ELR (cell line): Measurements from ENCODE around the gene CSKMT.
"Not testable (repeated sequence)": the region's sequence is repeated elsewhere in the genome, so short reads cannot be mapped to it uniquely, and the experiment has no call there.

ENCODE experiments used
- DNase-seq: peaks from one replicate; pipeline ENCODE4 v3.0.0-alpha.2; 2015; ENCODE audit warnings: low read depth

The CSKMT gene

DNA sequence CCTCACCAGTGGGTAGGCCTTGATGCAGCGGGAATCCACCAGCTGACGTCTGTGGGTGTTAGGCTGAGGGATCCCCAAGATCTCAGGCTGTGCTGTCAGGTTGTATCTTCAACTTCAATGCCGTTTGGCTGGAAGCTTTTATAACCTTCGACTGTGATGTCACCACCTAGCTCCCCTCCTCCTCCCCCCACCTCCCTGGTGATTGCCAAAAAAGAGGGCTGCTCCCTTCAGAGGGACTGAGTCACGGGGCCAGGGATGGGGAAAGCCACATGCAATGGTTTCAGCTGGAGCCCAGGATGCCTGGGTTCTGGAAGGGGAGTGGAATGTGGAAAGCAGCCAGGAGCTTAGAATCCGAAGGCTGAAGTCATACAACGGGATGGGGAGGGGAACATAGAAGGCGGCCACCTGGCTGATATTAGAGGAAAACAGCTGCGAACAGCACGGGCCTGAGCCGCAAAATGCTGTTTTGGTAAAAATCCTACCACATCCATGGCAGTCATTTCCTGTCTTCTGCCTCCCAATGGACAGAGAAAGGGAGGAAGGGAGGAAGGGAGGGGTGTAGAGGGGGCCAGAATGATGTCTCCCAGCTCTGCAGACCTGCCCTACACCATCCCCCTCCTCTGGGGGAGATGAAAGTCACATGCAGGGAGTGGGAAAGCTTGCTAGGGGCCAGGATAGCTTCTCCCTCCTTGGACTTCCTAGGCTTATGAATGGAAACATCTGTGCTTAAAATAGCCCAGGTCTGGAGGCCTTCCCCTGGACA lies 24.5 kb downstream of the CSKMT start, which contains the start of gene LRRN4CL:
Gene LRRN4CL, minus strand, starts transcription at position 110 of the 763 bp plus-strand sequence. CDS start 1,022 bp downstream, outside the sequence.
- peak; percentile 70 for DNase-seq

DNA sequence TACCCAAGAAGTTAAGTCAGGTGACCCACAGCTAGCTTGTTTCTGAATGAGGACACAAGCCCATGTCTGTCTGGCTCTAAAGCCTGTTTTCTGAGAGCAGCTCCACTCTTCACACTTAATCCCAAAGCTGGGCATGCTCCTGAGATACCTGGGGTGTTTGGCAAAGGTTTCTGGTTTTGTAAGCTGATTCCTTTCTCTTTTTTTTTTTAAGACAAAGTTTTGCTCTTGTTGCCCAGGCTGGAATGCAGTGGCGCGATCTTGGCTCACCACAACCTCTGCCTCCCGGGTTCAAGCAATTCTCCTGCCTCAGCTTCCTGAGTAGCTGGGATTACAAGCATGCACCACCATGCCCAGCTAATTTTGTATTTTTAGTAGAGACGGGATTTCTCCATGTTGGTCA lies 28.5 kb downstream of the CSKMT start:
- DNase-seq, result not testable (repeated sequence)

GRCh38 chr11:62694455-62695167 lies 29.5 kb downstream of the CSKMT start:
- peak; percentile 83 for DNase-seq

DNA sequence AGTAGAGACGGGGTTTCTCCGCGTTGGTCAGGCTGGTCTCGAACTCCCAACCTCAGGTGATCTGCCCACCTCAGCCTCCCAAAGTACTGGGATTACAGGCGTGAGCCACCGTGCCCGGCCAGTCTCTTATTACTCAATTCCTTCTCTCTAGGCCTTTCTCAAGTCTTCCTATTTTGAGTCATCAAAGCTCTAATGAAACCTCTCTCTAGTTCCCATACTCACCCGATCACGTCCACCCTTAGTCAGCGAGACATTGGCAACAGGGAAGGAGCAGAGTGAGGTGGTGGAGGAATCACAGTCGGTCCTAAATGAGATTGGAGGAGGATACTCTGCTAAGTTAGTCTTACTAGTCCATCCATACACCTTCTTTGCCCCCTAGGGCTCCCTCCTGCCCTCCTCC lies 37.1 kb downstream of the CSKMT start:
- DNase-seq, result peak; percentile 39

DNA sequence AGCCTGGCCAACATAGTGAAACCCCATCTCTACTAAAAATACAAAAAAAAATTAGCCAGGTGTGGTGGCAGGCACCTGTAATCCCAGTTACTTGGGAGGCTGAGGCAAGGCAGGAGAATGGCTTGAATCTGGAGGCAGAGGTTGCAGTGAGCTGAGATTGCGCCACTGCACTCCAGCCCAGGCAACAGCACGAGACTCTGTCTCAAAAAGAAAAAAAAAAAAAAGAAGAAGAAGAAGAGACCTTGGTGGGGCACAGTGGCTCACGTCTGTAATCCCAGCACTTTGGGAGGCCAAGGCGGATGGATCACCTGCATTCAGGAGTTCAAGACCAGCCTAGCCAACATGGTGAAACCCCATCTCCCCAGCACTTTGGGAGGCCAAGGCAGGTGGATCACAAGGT lies 38.8 kb downstream of the CSKMT start:
- DNase-seq, result not testable (repeated sequence)

- no peak for DNase-seq
Measured at GRCh38 chr11:62705413-62705812, 40.3 kb downstream of the CSKMT start.

DNA sequence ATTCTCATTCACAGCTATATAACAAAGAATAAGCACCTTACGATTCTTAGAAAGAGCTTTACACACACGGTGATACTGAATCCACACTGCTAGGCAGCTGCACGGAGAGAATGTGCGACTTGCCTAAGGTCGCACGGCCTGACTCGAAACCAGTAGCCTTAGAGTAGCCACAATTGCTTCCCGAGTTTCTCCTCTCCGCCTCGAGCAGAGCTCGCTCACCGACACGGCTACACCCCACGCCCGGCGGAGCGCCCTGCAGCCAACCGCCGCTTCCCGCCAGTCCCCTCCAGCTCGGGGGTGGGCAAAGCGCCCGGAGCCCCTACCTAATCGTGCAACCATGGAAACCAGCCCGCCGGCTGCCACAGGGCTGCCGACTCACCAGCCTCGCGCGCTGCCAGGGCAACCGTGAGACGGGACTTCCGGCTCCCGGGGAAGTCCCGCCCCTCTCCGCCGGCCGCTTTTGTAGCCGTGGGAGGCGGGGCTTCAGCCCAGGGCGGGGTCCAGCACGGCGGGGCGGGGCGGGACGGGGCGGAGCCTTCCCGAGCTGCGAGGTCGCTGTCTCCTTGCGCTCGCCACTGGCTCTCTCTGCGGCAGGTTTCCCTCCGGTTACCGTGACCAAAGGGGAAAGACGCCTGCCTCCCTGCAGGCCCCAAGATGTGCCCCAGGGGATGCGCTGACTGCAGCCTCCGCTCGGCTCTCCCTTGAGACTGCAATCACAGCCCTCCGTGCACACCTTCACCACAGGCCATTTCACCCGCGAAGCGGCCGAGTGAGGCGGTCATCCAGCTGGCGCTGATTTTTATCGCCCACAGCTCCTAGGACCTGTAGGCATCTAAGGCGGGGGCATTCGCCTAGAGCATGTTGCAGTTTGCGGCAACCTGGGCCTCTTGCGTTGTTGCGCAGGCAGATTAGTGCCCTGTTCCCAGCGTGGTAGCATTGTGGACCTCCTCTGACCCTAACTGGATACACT lies 41.1 kb downstream of the CSKMT start:
- DNase-seq, result peak; percentile 96

- DNase-seq, result no peak
Measured at GRCh38 chr11:62706850-62707247, 41.7 kb downstream of the CSKMT start.

DNA sequence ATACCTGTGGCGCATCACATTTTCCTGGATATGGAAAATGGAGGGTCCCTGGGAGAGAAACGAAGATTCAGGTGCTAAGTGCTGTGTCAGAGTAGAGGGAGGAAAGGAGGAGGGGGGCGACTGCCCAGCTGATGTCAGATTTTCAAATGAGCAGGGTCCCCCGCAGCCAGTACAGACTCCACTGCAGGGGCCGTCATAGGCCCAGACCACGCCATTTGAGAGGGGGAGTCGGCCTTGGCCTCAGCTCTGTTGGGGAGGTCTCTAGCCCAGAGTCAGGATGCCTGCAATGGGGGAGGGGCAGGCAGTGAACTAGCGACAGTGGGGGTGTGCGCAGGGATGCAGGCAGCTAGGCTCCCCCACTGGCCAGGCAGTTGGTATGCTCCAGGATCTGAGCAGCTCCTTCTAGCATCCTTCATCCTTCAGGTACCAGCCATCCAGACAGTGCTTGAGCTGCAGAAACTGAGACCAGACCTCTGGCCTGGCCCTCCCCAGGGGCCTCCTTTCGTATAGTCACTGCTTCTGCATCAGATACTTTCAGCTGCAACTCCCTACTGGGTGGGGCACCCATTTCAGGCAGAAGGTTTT lies 42.3 kb downstream of the CSKMT start, which contains the start of the genes BSCL2 and GNG3:
Gene BSCL2, minus strand, starts transcription at position 148 of the 585 bp plus-strand sequence. CDS start 229 bp downstream, outside the sequence.
Gene GNG3, plus strand, starts transcription at position 400 of the 585 bp plus-strand sequence. CDS start 620 bp downstream, outside the sequence.
- DNase-seq, result no peak

DNA sequence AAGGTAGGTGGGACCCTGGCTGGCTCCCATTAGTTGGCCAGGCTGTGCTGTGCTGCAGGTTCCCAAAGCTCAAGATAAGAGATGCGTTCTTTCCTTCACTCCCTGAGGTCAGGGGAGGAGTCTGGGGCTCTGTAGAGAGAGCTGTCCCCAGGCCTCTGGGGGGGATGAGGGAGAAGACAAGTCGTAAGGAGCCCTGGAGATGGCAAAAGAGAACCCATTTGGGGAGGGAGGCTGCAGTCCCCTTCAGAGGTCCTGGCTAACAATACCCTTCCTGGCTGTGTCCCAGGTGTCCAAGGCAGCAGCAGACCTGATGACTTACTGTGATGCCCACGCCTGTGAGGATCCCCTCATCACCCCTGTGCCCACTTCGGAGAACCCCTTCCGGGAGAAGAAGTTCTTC lies 43.3 kb downstream of the CSKMT start:
- no peak for DNase-seq

GRCh38 chr11:62708793-62709192 lies 43.7 kb downstream of the CSKMT start:
- DNase-seq, result no peak

GRCh38 chr11:62709247-62710000 lies 44.3 kb downstream of the CSKMT start:
- DNase-seq, result peak; percentile 99

- peak; percentile 58 for DNase-seq
Measured at GRCh38 chr11:62710001-62710345, 44.9 kb downstream of the CSKMT start.

GRCh38 chr11:62712276-62712812 lies 47.2 kb downstream of the CSKMT start:
- no peak for DNase-seq

GRCh38 chr11:62712861-62713260 lies 47.7 kb downstream of the CSKMT start:
- DNase-seq, result no peak

GRCh38 chr11:62713343-62713742 lies 48.2 kb downstream of the CSKMT start:
- DNase-seq, result no peak

GRCh38 chr11:62715150-62716130 lies 50.3 kb downstream of the CSKMT start:
- DNase-seq, result no peak

DNA sequence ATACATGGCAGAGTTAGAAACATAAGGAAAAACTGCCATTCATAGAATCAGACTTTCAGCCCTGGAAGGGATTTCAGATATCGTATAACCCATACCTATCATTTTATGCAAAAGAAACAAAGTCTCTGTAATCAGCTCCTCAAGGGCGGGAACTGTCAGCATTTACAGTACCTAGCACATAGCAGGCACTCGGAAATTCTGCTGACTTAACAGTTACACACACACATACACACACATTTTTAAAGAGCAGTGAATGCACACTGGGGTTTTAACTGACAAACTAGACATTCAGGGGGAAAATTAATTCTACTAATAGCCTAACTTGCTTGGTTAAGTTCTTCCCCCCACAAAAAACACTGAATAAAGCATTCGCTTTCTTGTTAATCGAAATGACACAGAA lies 51.1 kb downstream of the CSKMT start:
- DNase-seq, result no peak

DNA sequence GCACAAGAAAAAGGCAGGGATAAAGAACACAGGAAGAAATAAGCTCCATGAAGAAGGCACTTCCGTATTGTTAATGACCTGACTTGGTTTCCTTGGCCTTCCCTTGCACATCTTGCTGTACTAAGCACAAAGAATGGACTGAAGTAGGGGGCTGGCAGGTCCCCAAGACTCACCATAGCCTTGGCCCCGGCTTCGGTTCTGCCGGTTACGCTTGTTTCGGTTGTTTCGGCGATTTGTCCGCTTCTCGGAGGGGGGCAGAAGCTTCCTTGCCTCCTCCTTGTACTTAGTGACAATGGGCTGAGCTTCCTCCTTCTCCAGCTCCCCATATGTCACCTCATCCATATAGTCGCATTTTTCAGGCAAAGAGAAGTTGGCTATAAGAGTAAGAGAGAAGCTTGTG lies 51.7 kb downstream of the CSKMT start:
- no peak for DNase-seq
